G401.6 (cell line): ENCODE results near the gene ADCK2.
"Not testable (repeated sequence)": the region's sequence is repeated elsewhere in the genome, so short reads cannot be mapped to it uniquely, and the experiment has no call there.

Source experiments
- FAIRE-seq: peaks from 2 replicates; lab custom pipeline; 2012; peaks lifted over from hg19 to GRCh38; lab: Jason Lieb, UNC

The ADCK2 gene

GRCh38 chr7:140674356-140674800 is 1.6 kb downstream of the ADCK2 start:
- FAIRE-seq, result no peak

GRCh38 chr7:140674899-140675701 is 2.4 kb downstream of the ADCK2 start:
- peak; percentile 79 for FAIRE-seq

GRCh38 chr7:140675726-140676125 is 3.0 kb downstream of the ADCK2 start:
- FAIRE-seq, result no peak

GRCh38 chr7:140676306-140676705 is 3.6 kb downstream of the ADCK2 start:
- no peak for FAIRE-seq

GRCh38 chr7:140676956-140677355 is 4.2 kb downstream of the ADCK2 start:
- not testable (repeated sequence) for FAIRE-seq

- no peak for FAIRE-seq
Observed at GRCh38 chr7:140677496-140677895, 4.8 kb downstream of the ADCK2 start.

GRCh38 chr7:140678081-140678815 is 5.5 kb downstream of the ADCK2 start:
- FAIRE-seq, result no peak

GRCh38 chr7:140678816-140679130 is 6.0 kb downstream of the ADCK2 start:
- FAIRE-seq, result no peak

- FAIRE-seq, result no peak
Observed at GRCh38 chr7:140679186-140679585, 6.4 kb downstream of the ADCK2 start.

- FAIRE-seq, result no peak
Observed at GRCh38 chr7:140680886-140681285, 8.1 kb downstream of the ADCK2 start.

- no peak for FAIRE-seq
Observed at GRCh38 chr7:140681766-140682165, 9.0 kb downstream of the ADCK2 start.

- no peak for FAIRE-seq
Observed at GRCh38 chr7:140683657-140684056, 10.9 kb downstream of the ADCK2 start.

- FAIRE-seq, result no peak
Observed at GRCh38 chr7:140684066-140684950, 11.6 kb downstream of the ADCK2 start.

GRCh38 chr7:140685407-140686087 is 12.8 kb downstream of the ADCK2 start:
- no peak for FAIRE-seq

- no peak for FAIRE-seq
Observed at GRCh38 chr7:140686921-140687320, 14.2 kb downstream of the ADCK2 start.

- no peak for FAIRE-seq
Observed at GRCh38 chr7:140688341-140688740, 15.6 kb downstream of the ADCK2 start.

GRCh38 chr7:140689199-140690152 is 16.7 kb downstream of the ADCK2 start:
- FAIRE-seq, result no peak

GRCh38 chr7:140691376-140692045 is 18.8 kb downstream of the ADCK2 start:
- FAIRE-seq, result no peak

- not testable (repeated sequence) for FAIRE-seq
Observed at GRCh38 chr7:140693849-140694248, 21.1 kb downstream of the ADCK2 start.

- no peak for FAIRE-seq
Observed at GRCh38 chr7:140694592-140694991, 21.8 kb downstream of the ADCK2 start.
